H1 (cell line): ENCODE measurements around the gene TGM5. TPM values are rescaled to one million over a fixed set of nuclear protein-coding genes. Genes with fewer than 3 reads are reported as not detected.

Source experiments
- CTCF ChIA-PET: fragments of 300-600 bp; sonication (Branson Sonifier 250); formaldehyde crosslinking; loops from one replicate; lab custom pipeline; 2021; ENCODE audit not compliant: partially characterized antibody; lab: Charles Lee
- POLR2A ChIA-PET: fragments of 300-600 bp; sonication (Branson Sonifier 250); formaldehyde crosslinking; loops from one replicate; lab custom pipeline; 2021; ENCODE audit warnings: inconsistent platforms; ENCODE audit not compliant: partially characterized antibody; lab: Charles Lee
- DNase-seq, 2 experiments: peaks; one replicate each; pipeline versions ENCODE4 v3.0.0 to v3.0.0-alpha.2; 2010 to 2022; ENCODE audit warnings: low spot score in 2 of 2, low read depth in 1 of 2, mixed read lengths in 1 of 2
- FAIRE-seq: peaks from 2 replicates; lab custom pipeline; 2011; peaks lifted over from hg19 to GRCh38; lab: Jason Lieb, UNC
- H2AFZ ChIP-seq: 2 replicates; pipeline ENCODE4 v1.8.1; 2012; ENCODE audit warnings: low read length, inconsistent platforms
- H2AK5ac ChIP-seq: 2 replicates; pipeline ENCODE4 v1.6.1; 2013; ENCODE audit warnings: low read depth, low read length
- H2BK120ac ChIP-seq: replicated peaks from 2 replicates; pipeline ENCODE3; 2013; ENCODE audit warnings: low read depth, low read length, inconsistent platforms
- H2BK12ac ChIP-seq: 2 replicates; pipeline ENCODE4 v1.6.1; 2013; ENCODE audit warnings: low read depth, low read length
- H2BK15ac ChIP-seq: 2 replicates; pipeline ENCODE4 v1.6.1; 2013; ENCODE audit warnings: low read length
- H2BK20ac ChIP-seq: 2 replicates; pipeline ENCODE4 v1.6.1; 2013; ENCODE audit warnings: low read length
- H2BK5ac ChIP-seq: 2 replicates; pipeline ENCODE4 v1.6.1; 2013; ENCODE audit warnings: low read depth, low read length
- H3K14ac ChIP-seq: 2 replicates; pipeline ENCODE4 v1.6.1; 2013; ENCODE audit warnings: inconsistent platforms; ENCODE audit not compliant: insufficient read length
- H3K18ac ChIP-seq: 2 replicates; pipeline ENCODE4 v1.6.1; 2013; ENCODE audit warnings: low read length; ENCODE audit errors: extremely low read depth
- H3K23ac ChIP-seq: 2 replicates; pipeline ENCODE4 v1.6.1; 2013; ENCODE audit warnings: inconsistent platforms; ENCODE audit not compliant: insufficient read length
- H3K23me2 ChIP-seq: 2 replicates; pipeline ENCODE4 v1.6.1; 2013; ENCODE audit warnings: low read depth, low read length
- H3K27ac ChIP-seq: 2 replicates; pipeline ENCODE4 v1.6.1; 2011; ENCODE audit warnings: low read depth, low read length, inconsistent platforms
- H3K27me3 ChIP-seq, 4 experiments: replicated peaks in 1 of 4; 1 replicate in 1 of 4; 2 replicates in 3 of 4; pipeline versions ENCODE4 v1.6.1 to v1.8.1; 2011 to 2013; ENCODE audit warnings: low read length in 3 of 4, mild to moderate bottlenecking in 3 of 4, inconsistent platforms in 2 of 4, mixed read lengths in 2 of 4, moderate library complexity in 1 of 4; ENCODE audit not compliant: control insufficient read depth in 3 of 4, insufficient read depth in 3 of 4; ENCODE audit errors: extremely low read depth in 1 of 4
- H3K36me3 ChIP-seq, 4 experiments: 2 replicates each; pipeline versions ENCODE4 v1.6.1 to v1.8.1; 2011 to 2013; ENCODE audit warnings: mild to moderate bottlenecking in 4 of 4, low read length in 3 of 4, moderate library complexity in 2 of 4, control low read depth in 1 of 4, inconsistent platforms in 1 of 4; ENCODE audit not compliant: insufficient read depth in 4 of 4, control insufficient read depth in 2 of 4
- H3K4ac ChIP-seq: replicated peaks from 2 replicates; pipeline ENCODE3; 2013; ENCODE audit warnings: low read length, low read depth, mixed read lengths, inconsistent platforms; ENCODE audit not compliant: insufficient read length
- H3K4me1 ChIP-seq, 4 experiments: replicated peaks in 1 of 4; 1 replicate in 1 of 4; 2 replicates in 3 of 4; pipeline versions ENCODE4 v1.6.1 to v1.8.1; 2011 to 2013; ENCODE audit warnings: low read length in 3 of 4, inconsistent platforms in 2 of 4, mixed read lengths in 1 of 4; ENCODE audit not compliant: insufficient read depth in 4 of 4, control insufficient read depth in 3 of 4
- H3K4me2 ChIP-seq, 2 experiments: 2 replicates each; pipeline versions ENCODE4 v1.6.1 to v1.8.1; 2011 to 2013; ENCODE audit warnings: low read depth in 2 of 2, low read length in 2 of 2, control low read depth in 1 of 2, inconsistent platforms in 1 of 2, mild to moderate bottlenecking in 1 of 2; ENCODE audit not compliant: insufficient read depth in 1 of 2
- H3K4me3 ChIP-seq, 4 experiments: fragments of 200-600, 300-600 bp in 1 of 4; sonication (generic), shearing (Covaris generic), sonication (Bioruptor Twin) in 1 of 4; 2 replicates each; pipeline versions ENCODE4 v1.5.1 to v1.8.1; 2011 to 2016; ENCODE audit warnings: low read length in 4 of 4, low read depth in 3 of 4, control low read depth in 2 of 4, inconsistent platforms in 2 of 4, mild to moderate bottlenecking in 2 of 4, mixed read lengths in 1 of 4, moderate library complexity in 1 of 4; ENCODE audit not compliant: insufficient read depth in 2 of 4; ENCODE audit errors: extremely low read depth in 1 of 4
- H3K56ac ChIP-seq: replicated peaks from 2 replicates; pipeline ENCODE3; 2013; ENCODE audit warnings: low read depth, mild to moderate bottlenecking, mixed read lengths, low read length, inconsistent platforms; ENCODE audit not compliant: insufficient read length
- H3K79me1 ChIP-seq: 2 replicates; pipeline ENCODE4 v1.6.1; 2013; ENCODE audit warnings: low read depth, low read length, control low read depth
- H3K79me2 ChIP-seq, 2 experiments: 2 replicates each; pipeline versions ENCODE4 v1.6.1 to v1.8.1; 2012 to 2013; ENCODE audit warnings: low read length in 2 of 2, mild to moderate bottlenecking in 2 of 2, inconsistent platforms in 1 of 2; ENCODE audit not compliant: insufficient read depth in 2 of 2, control insufficient read depth in 1 of 2
- H3K9ac ChIP-seq, 4 experiments: replicated peaks in 1 of 4; 1 replicate in 1 of 4; 2 replicates in 3 of 4; pipeline versions ENCODE4 v1.6.1 to v1.8.1; 2011 to 2013; ENCODE audit warnings: low read depth in 3 of 4, low read length in 3 of 4, control low read depth in 2 of 4, mild to moderate bottlenecking in 2 of 4, moderate library complexity in 2 of 4, inconsistent platforms in 1 of 4; ENCODE audit errors: extremely low read depth in 1 of 4
- H3K9me3 ChIP-seq, 2 experiments: 2 replicates each; pipeline versions ENCODE4 v1.6.1 to v1.8.1; 2012 to 2013; ENCODE audit warnings: mild to moderate bottlenecking in 2 of 2, moderate library complexity in 2 of 2, control low read depth in 1 of 2, inconsistent platforms in 1 of 2, low read depth in 1 of 2, low read length in 1 of 2, mixed read lengths in 1 of 2; ENCODE audit not compliant: insufficient read depth in 2 of 2
- H4K20me1 ChIP-seq, 2 experiments: replicated peaks in 1 of 2; 2 replicates each; pipeline versions ENCODE3 to v1.8.1; 2011 to 2013; ENCODE audit warnings: inconsistent platforms in 2 of 2, low read length in 2 of 2, mild to moderate bottlenecking in 1 of 2; ENCODE audit not compliant: insufficient read depth in 2 of 2, control insufficient read depth in 1 of 2
- H4K5ac ChIP-seq: 2 replicates; pipeline ENCODE4 v1.6.1; 2013; ENCODE audit warnings: low read length, low read depth, mixed read lengths, inconsistent platforms; ENCODE audit not compliant: insufficient read length
- H4K8ac ChIP-seq: 2 replicates; pipeline ENCODE4 v1.8.0; 2013; ENCODE audit warnings: mild to moderate bottlenecking, moderate library complexity, low read length, inconsistent platforms; ENCODE audit not compliant: insufficient read depth; ENCODE audit errors: extremely low read depth
- H4K91ac ChIP-seq: replicated peaks from 2 replicates; pipeline ENCODE3; 2013; ENCODE audit warnings: low read length, mixed read lengths, inconsistent platforms; ENCODE audit not compliant: insufficient read length
- ATF2 ChIP-seq: IDR thresholded peaks from 2 replicates; pipeline ENCODE4 v1.6.1; 2012; ENCODE audit warnings: low read length, inconsistent platforms
- MAX ChIP-seq: IDR thresholded peaks from 2 replicates; pipeline ENCODE4 v1.6.1; 2012; ENCODE audit warnings: inconsistent platforms
- TCF12 ChIP-seq: IDR thresholded peaks from 2 replicates; pipeline ENCODE4 v1.6.1; 2011; ENCODE audit warnings: low read depth, mild to moderate bottlenecking, low read length
- WGBS, 2 experiments: shearing (Covaris generic) in 1 of 2; methylation state at CpG; one replicate each; pipeline versions ENCODE4 v1.1.6 to v1.1.7; 2013 to 2015; ENCODE audit warnings: low lambda C conversion rate in 2 of 2, mixed read lengths in 2 of 2, inconsistent platforms in 1 of 2, low coverage in 1 of 2, missing lambda C conversion rate in 1 of 2; ENCODE audit not compliant: insufficient replicate concordance in 2 of 2, insufficient coverage in 1 of 2, insufficient read length in 1 of 2; ENCODE audit errors: extremely low coverage in 1 of 2, missing lambda C conversion rate in 1 of 2; 5-methylcytosine and 5-hydroxymethylcytosine counted together
- polyA plus RNA-seq, 7 experiments: library from polyadenylated mRNA; depleted of rRNA in 3 of 7; stranded (reverse) in 5 of 7; unstranded in 2 of 7; fragments of >200 nt in 5 of 7; fragments of 200-250 nt in 2 of 7; gene quantifications; 1 replicate in 5 of 7; 2 replicates in 1 of 7; 4 replicates in 1 of 7; pipeline versions ENCODE4 v1.2.1 to v1.2.3, GENCODE V29; 2011 to 2013; ENCODE audit warnings: missing spikeins in 2 of 7, mixed read lengths in 2 of 7
- total RNA-seq: library from RNA; stranded (reverse); fragmentation: NEBNext Ultra II Directional; extraction: Animal tissue kit (Norgen Biotek cat#: 25700); gene quantifications from 2 replicates; pipeline ENCODE4 v1.2.1, GENCODE V29; 2021

The TGM5 gene
- total and polyA plus RNA-seq, 2 of the 8 experiments (the other 6 are each of a cell fraction or from before 2014, with no cell fraction given): not detected

- H3K23ac ChIP-seq: no peak overlapping the region
- no peak overlapping the region for H4K8ac ChIP-seq
- H4K91ac ChIP-seq: no peak overlapping the region
- H2BK120ac ChIP-seq: no peak overlapping the region
- no peak overlapping the region for H3K56ac ChIP-seq
- H4K20me1 ChIP-seq: no peaks in the 10 kb centered on the region
- H2BK5ac ChIP-seq: no peak overlapping the region
- no peaks in the 10 kb centered on the region for H3K23me2 ChIP-seq
- no peaks in the 10 kb centered on the region for H3K36me3 ChIP-seq
- H2AK5ac ChIP-seq: no peak overlapping the region
- no peaks in the 10 kb centered on the region for H3K79me2 ChIP-seq
- H3K4me1 ChIP-seq: no peaks in the 10 kb centered on the region
- no peak overlapping the region for H2BK12ac ChIP-seq
- H3K9ac ChIP-seq: no peak overlapping the region; a peak in 1 of 7 replicates
- no peaks in the 10 kb centered on the region for H3K27me3 ChIP-seq
- FAIRE-seq: no peak
- no peak overlapping the region for H3K14ac ChIP-seq
- H4K5ac ChIP-seq: no peak overlapping the region
- H3K18ac ChIP-seq: no peak overlapping the region
- no peak for DNase-seq
- no peaks in the 10 kb centered on the region for H3K9me3 ChIP-seq
- ChIA-PET CTCF (interaction anchor here (1.1 to 3.0 kb wide), 6 partner anchors 10 to 50 kb away, joined by 3 to 18 read pairs (median 6); no protein-coding TSS in a partner anchor), POLR2A (no interaction called here)
- H3K4ac ChIP-seq: no peak overlapping the region
- H3K27ac ChIP-seq: no peak overlapping the region
- no peak overlapping the region for H2BK20ac ChIP-seq
- no peaks in the 10 kb centered on the region for H3K79me1 ChIP-seq
- no peak overlapping the region for H3K4me3 ChIP-seq
- no peak overlapping the region for H3K4me2 ChIP-seq
- no peak overlapping the region for H2BK15ac ChIP-seq
- TF ChIP-seq TCF12 (no peak), ATF2 (no peak), MAX (no peak)
- WGBS, 2 experiments: 87% methylated on average over 6 of the region's 6 CpGs; no CpG with 5 or more reads in 1 of the 2 experiments
- no peak overlapping the region for H2AFZ ChIP-seq
These were observed 31.2 kb downstream of the TGM5 start for GRCh38 chr15:43235536-43235935.
